HG03135 (cell line): ENCODE measurements around the gene WFDC11.

ENCODE experiments used
- ATAC-seq: cut with Tn5 transposase; IDR thresholded peaks from one replicate; pipeline ENCODE4 v1.9.1; 2021; ENCODE audit warnings: mild to moderate bottlenecking, moderate library complexity; ENCODE audit not compliant: unreplicated experiment

WFDC11 gene

DNA sequence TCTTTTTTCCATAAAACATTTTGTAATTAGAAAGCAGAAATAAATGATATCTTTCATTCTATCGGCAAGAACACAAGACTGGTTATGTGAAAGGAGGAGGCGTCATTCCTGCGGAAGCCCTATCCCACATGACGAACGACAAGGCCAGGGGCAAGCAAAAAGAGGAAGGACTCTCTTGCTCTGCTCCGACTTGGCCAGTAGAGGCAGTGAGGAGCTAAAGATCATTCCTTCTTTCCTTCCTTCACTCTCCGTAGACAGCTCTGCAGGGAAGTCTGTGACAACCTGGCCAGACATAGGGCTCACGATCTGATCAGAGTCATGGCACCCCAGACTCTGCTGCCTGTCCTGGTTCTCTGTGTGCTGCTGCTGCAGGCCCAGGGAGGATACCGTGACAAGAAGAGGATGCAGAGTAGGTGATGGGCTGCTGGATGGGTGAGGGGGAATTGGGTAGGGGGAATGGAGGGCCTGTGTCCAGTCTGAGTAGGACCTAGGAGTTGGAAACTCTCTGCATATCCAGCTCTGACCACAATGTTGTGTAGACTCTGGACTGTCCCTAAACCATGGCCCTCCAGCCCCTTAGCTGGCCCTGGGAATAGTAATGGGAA, 40.4 kb downstream of the WFDC11 start, which contains the start of gene WFDC10A:
Gene WFDC10A, plus strand, starts transcription at position 244 of the 605 bp plus-strand sequence. Its CDS starts 75 bp downstream, at position 319.
- ATAC-seq = no peak

DNA sequence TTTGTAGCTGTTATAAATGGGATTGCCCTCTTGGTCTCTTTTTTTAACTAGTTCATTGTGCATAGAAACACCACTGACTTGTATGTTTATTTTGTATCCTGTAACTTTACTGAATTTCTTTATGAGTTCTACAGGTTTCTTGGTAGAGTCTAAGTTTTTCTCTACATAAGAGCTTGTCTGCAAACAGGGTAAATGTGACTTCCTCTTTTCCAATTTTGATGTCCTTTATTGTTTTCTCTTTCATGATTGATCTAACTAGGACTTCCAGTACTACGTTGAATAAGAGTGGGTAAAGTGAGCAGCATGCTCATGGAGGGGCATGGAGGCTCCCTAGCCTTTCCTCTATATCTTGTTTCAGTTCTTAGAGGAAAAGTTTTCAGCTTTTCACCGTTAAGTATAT, 43.5 kb downstream of the WFDC11 start:
- ATAC-seq = no peak

DNA sequence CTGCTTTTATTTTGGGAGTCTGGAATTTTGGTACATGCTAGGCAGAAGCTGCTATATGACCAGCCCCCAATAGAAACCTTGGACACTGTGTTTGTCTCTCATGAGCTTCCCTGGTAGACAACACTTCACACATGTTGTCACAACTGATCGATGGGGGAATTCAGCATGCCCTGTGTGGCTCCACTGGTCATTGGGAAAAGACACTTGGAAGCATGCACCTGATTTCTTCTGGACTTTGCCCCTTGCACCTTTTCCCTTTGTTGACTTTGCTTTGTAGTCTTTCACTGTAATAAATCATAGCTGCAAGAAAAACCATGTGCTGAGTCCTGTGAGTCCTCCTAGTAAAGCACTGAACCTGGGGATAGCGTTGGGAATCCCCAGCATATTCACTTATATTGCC, 48.4 kb downstream of the WFDC11 start:
- no peak for ATAC-seq

DNA sequence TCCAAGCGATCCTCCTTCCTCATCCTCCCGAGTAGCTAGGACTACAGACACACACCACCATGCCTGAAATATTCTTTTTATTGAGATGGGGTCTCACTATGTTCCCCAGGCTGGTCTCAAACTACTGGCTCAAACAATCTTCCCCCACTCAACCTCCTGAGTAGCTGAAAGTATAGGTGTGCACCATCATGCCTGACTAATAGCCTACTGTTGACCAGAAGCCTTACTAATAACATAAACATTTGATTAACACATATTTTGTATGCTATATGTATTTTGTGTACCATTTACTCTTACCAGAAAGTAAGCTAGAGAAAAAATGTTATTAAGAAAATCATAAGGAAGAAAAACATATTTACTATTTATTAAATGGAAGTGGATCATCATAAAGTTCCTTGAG, 52.4 kb downstream of the WFDC11 start:
- no peak for ATAC-seq

DNA sequence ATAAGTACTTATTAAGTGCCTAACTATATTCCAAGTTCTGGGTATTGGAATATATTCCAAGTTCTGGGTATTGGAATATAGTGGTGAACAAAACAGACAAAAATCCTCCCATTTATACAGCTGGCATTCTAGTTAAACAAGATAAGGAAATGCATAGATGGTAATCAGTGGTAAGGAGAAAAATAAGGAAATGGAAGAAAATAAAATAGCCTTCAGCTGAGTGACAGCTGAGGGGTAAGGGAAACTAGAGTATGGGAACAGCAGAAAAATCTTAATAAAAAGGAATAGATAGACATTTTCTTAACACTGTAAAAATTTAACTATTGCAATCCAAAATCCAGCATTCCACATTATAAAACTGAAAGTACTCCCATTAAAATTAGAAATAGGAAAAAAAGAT, 57.7 kb downstream of the WFDC11 start:
- no peak for ATAC-seq

DNA sequence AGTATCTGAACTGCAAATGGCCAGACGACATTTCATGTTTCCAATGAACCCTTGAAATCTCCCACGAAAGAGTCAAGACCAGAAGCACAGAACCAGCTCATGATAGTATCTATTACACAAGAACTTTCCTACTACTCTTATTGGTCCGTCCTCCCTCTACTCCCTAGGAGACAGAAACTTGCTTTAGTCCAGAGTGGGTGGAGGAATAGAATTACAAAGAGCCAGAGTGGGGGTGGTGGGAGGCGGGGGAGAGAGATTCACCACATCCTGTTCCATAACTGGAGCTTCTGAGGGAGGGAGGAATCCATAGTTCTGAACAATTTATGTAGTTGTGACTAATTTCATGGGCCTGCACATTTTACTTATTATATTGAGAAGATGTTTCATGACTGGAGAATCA, 59.0 kb downstream of the WFDC11 start:
- ATAC-seq = no peak

DNA sequence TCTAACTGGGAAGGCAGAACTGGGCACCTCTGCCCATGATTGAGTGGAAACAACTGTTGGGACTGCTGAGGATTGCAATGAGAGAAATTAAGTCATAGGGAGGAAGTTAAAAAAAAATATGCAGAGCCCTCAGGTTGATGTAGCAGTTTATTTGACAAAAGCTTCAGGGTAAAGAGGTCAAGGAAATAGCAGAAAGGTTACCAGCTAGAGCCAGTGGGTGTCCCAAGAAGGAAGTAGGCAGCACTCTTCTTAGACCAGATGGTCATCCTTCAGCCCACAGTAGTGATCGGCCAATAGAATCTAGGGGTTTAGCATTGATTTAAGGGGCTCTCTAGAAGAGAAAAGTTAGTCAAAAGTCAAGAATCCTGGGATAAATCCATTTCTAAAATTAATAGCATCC, 62.2 kb downstream of the WFDC11 start:
- ATAC-seq = no peak
